Activated T-cell treated with anti-CD3 and anti-CD28 coated beads, Interleukin-2, amount 50 U/mL, for 4 hours (primary cell): Measurements from ENCODE around the gene PKD2. TPM values are rescaled to one million over a fixed set of nuclear protein-coding genes. Genes with fewer than 3 reads are reported as not detected.

ENCODE experiments used
- ATAC-seq, 2 donors: fragments of 200-7000 bp; cut with Tn5 transposase; one replicate each; pipeline ENCODE4 v1.10.0; 2021
- DNase-seq: peaks from one replicate; pipeline ENCODE4 v3.0.0-alpha.2; 2020
- H3K27me3 Mint-ChIP-seq: one replicate; pipeline ENCODE4 v1.8.0; 2021; ENCODE audit warnings: low read depth, mixed read lengths
- H3K36me3 Mint-ChIP-seq: one replicate; pipeline ENCODE4 v1.8.0; 2022; ENCODE audit warnings: mixed read lengths; ENCODE audit not compliant: insufficient read depth
- H3K4me1 Mint-ChIP-seq: one replicate; pipeline ENCODE4 v1.8.0; 2021; ENCODE audit warnings: low read depth, mixed read lengths
- H3K4me3 Mint-ChIP-seq: one replicate; pipeline ENCODE4 v1.8.0; 2021; ENCODE audit warnings: mild to moderate bottlenecking, moderate library complexity, mixed read lengths
- H3K9me3 Mint-ChIP-seq: one replicate; pipeline ENCODE4 v1.8.0; 2021; ENCODE audit warnings: mixed read lengths
- total RNA-seq, 3 donors: library from RNA; stranded (reverse); gene quantifications; one replicate each; pipeline ENCODE4 v1.2.1, GENCODE V29; 2021

PKD2 gene
- 1 to 10 TPM; 2.8 to 6.0 (median 4.2) TPM for total RNA-seq

- Mint-ChIP-seq H3K4me1 (peaks cover 20% of the 10 kb centered on the region), H3K9me3 (no peaks in the 10 kb centered on the region), H3K27me3 (peaks cover 10% of the 10 kb centered on the region), H3K4me3 (peak within 1 kb of the TSS; percentile 91), H3K36me3 (no peaks in the 10 kb centered on the region)
- ATAC-seq (peak; percentile 90 to 93), DNase-seq (peak; percentile 59)
Observed at GRCh38 chr4:88007304-88008121, at the start of gene PKD2. PKD2 (plus strand) TSS chr4:88007635; CDS start chr4:88007734, 99 bp downstream.

GRCh38 chr4:87961993-87962392 is 45.4 kb upstream of the PKD2 start:
- Mint-ChIP-seq H3K4me3 (no peak overlapping the region), H3K4me1 (no peaks in the 10 kb centered on the region), H3K27me3 (peaks cover 8% of the 10 kb centered on the region), H3K36me3 (no peaks in the 10 kb centered on the region), H3K9me3 (no peaks in the 10 kb centered on the region)
- ATAC-seq (no peak), DNase-seq (no peak)

GRCh38 chr4:87962398-87963146 is 44.9 kb upstream of the PKD2 start:
- Mint-ChIP-seq H3K9me3 (no peaks in the 10 kb centered on the region), H3K27me3 (peaks cover 13% of the 10 kb centered on the region), H3K36me3 (no peaks in the 10 kb centered on the region), H3K4me3 (no peak overlapping the region), H3K4me1 (no peaks in the 10 kb centered on the region)
- no peak for DNase-seq
- no peak for ATAC-seq

GRCh38 chr4:87965501-87965975 is 41.9 kb upstream of the PKD2 start:
- ATAC-seq (no peak), DNase-seq (no peak)
- peaks cover 26% of the 10 kb centered on the region for H3K27me3 Mint-ChIP-seq
- H3K4me3 Mint-ChIP-seq = no peak overlapping the region
- no peaks in the 10 kb centered on the region for H3K4me1 Mint-ChIP-seq
- no peaks in the 10 kb centered on the region for H3K9me3 Mint-ChIP-seq
- H3K36me3 Mint-ChIP-seq = no peaks in the 10 kb centered on the region

GRCh38 chr4:87966095-87966496 is 41.3 kb upstream of the PKD2 start:
- Mint-ChIP-seq H3K4me1 (no peaks in the 10 kb centered on the region), H3K9me3 (no peaks in the 10 kb centered on the region), H3K27me3 (peaks cover 28% of the 10 kb centered on the region), H3K4me3 (no peak overlapping the region), H3K36me3 (no peaks in the 10 kb centered on the region)
- ATAC-seq (no peak), DNase-seq (no peak)

- DNase-seq (no peak), ATAC-seq (no peak)
- peaks cover 37% of the 10 kb centered on the region for H3K27me3 Mint-ChIP-seq
- H3K4me3 Mint-ChIP-seq = no peak overlapping the region
- no peaks in the 10 kb centered on the region for H3K36me3 Mint-ChIP-seq
- H3K4me1 Mint-ChIP-seq = no peaks in the 10 kb centered on the region
- no peaks in the 10 kb centered on the region for H3K9me3 Mint-ChIP-seq
Observed at GRCh38 chr4:87967193-87967592, 40.2 kb upstream of the PKD2 start.

GRCh38 chr4:87970121-87970520 is 37.3 kb upstream of the PKD2 start:
- Mint-ChIP-seq H3K36me3 (no peaks in the 10 kb centered on the region), H3K4me1 (peaks cover 3% of the 10 kb centered on the region), H3K9me3 (no peaks in the 10 kb centered on the region), H3K4me3 (no peak overlapping the region), H3K27me3 (peaks cover 45% of the 10 kb centered on the region)
- ATAC-seq (no peak), DNase-seq (no peak)

GRCh38 chr4:87971866-87972265 is 35.6 kb upstream of the PKD2 start:
- Mint-ChIP-seq H3K27me3 (peaks cover 46% of the 10 kb centered on the region), H3K4me1 (peaks cover 8% of the 10 kb centered on the region), H3K36me3 (no peaks in the 10 kb centered on the region), H3K4me3 (no peak overlapping the region), H3K9me3 (no peaks in the 10 kb centered on the region)
- no peak for ATAC-seq
- no peak for DNase-seq

- Mint-ChIP-seq H3K36me3 (no peaks in the 10 kb centered on the region), H3K27me3 (peaks cover 42% of the 10 kb centered on the region), H3K4me3 (no peak overlapping the region), H3K9me3 (no peaks in the 10 kb centered on the region), H3K4me1 (peaks cover 8% of the 10 kb centered on the region)
- DNase-seq = no peak
- peak; percentile 61 to 74 for ATAC-seq
Observed at GRCh38 chr4:87973283-87974169, 33.9 kb upstream of the PKD2 start.

- Mint-ChIP-seq H3K9me3 (no peaks in the 10 kb centered on the region), H3K4me3 (no peak overlapping the region), H3K36me3 (no peaks in the 10 kb centered on the region), H3K4me1 (peaks cover 8% of the 10 kb centered on the region), H3K27me3 (peaks cover 38% of the 10 kb centered on the region)
- DNase-seq (no peak), ATAC-seq (no peak)
Observed at GRCh38 chr4:87974856-87975462, 32.5 kb upstream of the PKD2 start.

GRCh38 chr4:87975466-87975865 is 32.0 kb upstream of the PKD2 start, which contains the start of gene SPP1:
SPP1 (plus strand) TSS chr4:87975714; CDS start chr4:87976896, 1,182 bp downstream.
- Mint-ChIP-seq H3K27me3 (peaks cover 40% of the 10 kb centered on the region), H3K36me3 (no peaks in the 10 kb centered on the region), H3K4me1 (peaks cover 8% of the 10 kb centered on the region), H3K9me3 (no peaks in the 10 kb centered on the region), H3K4me3 (no peak within 1 kb of the TSS)
- ATAC-seq (peak in 1 of 2 donors; percentile 54), DNase-seq (no peak)

GRCh38 chr4:87977521-87978278 is 29.7 kb upstream of the PKD2 start:
- Mint-ChIP-seq H3K27me3 (peaks cover 38% of the 10 kb centered on the region), H3K4me3 (no peak overlapping the region), H3K9me3 (no peaks in the 10 kb centered on the region), H3K4me1 (peaks cover 8% of the 10 kb centered on the region), H3K36me3 (no peaks in the 10 kb centered on the region)
- no peak for DNase-seq
- no peak for ATAC-seq

GRCh38 chr4:87978681-87979080 is 28.8 kb upstream of the PKD2 start:
- Mint-ChIP-seq H3K9me3 (no peaks in the 10 kb centered on the region), H3K4me1 (peaks cover 5% of the 10 kb centered on the region), H3K4me3 (no peak overlapping the region), H3K36me3 (no peaks in the 10 kb centered on the region), H3K27me3 (peaks cover 33% of the 10 kb centered on the region)
- no peak for DNase-seq
- ATAC-seq = no peak
